NCI-H2081 treated with DMSO at 0.1 percent for 48 hours (cell line): ENCODE measurements around the gene DSCAM.

Experiments used
- DNase-seq: peaks from one replicate; lab custom pipeline; 2025; lab: John Stamatoyannopoulos, UW

The DSCAM gene

DNA sequence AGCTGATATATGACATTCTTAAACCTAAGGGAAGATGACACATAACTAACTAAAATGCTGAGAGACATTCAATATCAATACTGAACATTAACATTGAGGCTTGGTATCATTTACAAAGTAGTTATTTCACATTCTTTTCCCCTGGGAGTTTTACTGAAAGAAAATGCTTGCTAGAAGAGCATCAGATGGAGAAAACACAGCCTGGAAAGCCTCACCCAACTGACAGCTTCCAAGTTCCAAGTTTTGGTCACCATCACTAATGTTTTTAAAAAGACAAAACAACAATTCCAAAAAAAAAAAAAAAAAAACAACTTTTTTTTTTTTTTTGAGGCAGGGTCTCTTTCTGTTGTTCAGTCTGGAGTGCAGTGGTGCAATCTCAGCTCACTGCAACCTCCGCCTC, 80.6 kb downstream of the DSCAM start:
- DNase-seq: no peak

DNA sequence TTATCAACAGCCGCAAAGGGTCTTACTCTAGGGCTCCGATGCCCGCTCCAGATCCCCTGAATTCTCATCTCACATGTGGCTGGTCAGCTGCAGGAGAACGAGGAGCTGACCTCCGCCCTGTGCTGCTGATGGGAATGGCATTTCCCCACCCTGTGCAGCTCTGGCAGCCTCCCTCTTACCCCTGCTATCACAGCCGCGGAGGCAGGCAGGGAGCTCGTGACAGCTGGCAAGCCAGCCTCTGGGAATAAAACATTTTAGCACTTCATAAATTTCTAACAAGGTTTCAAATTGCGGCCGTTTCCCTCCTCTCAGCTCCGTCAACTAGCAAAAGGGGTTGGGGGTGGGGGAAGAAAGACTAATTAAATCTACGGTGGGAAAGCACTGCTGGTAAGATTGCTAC, 81.1 kb downstream of the DSCAM start:
- DNase-seq: no peak

DNA sequence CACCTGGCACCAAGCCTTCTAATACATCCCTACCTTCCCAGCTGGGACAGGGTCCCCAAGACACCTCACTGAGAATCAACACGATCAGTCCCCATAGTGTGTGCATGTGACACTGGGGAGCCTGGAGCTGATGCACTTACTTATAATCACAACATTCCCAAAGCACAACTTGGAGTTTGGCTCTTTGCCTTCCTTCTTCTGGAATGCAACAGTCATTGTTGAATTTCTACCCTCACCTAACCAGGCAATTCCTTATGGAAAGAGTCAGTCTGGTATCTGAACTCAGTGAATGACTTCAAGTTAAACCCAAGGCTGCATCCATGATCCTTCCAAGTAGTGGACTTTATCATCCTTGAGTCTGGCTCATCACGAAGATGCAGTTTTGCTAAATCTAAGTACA, 86.1 kb downstream of the DSCAM start:
- no peak for DNase-seq

DNA sequence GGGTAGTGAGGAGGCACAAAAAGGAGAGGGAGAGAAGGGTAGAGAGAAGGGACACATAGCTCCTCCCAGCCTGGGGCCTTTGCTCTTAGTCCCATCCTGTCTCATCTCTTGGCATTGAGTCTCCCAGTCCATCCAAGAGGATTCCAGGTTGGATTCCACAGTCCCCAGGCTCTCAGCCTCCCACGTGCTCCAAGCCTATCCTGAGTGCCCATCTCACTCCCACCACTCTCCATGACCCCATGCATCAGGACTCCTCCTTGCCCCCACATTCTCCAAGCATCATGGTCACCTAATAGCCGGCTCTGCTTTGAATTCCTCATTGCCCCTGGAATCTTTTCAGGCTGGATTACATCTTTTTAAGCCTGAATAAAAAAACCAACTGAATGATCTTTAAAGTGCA, 87.9 kb downstream of the DSCAM start:
- DNase-seq: no peak

DNA sequence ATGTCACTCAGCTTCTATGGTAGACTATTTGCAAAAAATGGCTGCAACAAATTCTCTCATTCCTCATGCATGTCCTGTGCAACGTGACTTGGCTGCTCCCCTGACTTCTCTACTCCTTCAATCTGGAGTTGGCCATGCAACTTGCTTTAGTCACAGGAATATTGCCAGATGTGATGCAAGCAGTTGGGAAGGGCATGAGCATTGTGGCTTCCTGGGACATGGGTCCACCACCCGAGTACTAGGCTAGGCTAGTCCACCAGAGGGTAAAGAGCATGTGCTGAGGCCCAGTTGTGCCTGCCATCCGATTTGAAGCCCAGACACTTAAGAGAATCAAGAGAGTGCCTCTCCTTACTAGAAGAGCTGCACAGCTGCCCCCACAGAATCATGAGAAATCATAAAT, 89.6 kb downstream of the DSCAM start:
- no peak for DNase-seq

DNA sequence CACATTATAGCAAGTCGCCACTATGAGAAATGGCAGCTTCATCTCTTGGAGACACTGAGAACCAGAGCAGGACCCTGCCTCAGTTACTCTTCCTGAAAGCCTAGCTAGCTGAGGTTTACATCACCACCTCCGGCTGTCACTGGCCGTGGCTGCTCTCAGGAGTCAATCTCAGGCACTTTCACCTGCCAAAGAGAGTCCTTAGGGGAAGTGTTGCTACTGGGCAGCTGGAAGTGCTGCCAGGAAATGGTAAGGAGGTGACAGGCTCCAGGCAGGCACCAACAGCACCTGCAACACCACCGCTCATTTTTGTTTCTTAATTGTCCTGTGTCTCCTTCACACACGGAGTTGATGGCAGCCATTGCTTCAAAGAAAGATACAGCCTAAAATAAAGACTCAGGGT, 92.5 kb downstream of the DSCAM start:
- DNase-seq: no peak

DNA sequence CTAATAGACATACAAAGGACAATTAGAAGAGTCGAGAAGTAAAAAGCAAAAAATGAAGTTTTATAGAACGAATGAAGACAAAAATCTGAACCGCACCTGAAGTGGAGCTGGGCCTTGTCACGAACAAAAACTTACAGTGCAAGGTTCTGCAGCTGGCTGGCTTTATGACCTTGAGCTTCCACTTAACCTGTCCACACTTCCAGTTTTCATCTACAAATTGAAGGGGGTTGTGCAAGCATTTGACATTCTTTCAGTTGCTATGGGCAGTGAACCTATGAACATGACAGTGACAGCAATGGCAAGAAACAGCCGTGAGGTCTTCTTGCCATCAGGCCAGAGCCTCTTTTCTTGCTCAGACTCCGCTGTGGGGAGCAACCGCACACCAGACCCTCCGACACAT, 93.2 kb downstream of the DSCAM start:
- DNase-seq: no peak

DNA sequence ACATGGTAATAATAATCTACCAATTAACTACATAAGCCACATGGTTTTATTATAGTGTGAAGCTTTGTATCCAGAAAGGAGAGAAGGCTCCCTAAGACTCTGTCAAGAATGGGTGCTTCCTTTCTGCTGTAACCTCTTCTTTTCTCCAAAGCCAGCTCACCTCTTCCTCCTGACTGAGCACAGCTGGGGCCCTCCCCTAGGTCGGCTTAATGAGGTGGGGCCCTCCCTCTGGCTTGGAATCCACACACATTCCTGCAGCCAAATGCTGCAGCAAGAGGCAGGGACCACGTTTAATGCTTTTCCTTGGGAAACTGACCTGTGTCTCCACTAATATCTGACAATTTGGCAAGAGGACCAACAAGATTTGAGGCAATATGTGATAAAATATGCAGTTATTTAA, 94.8 kb downstream of the DSCAM start:
- no peak for DNase-seq

DNA sequence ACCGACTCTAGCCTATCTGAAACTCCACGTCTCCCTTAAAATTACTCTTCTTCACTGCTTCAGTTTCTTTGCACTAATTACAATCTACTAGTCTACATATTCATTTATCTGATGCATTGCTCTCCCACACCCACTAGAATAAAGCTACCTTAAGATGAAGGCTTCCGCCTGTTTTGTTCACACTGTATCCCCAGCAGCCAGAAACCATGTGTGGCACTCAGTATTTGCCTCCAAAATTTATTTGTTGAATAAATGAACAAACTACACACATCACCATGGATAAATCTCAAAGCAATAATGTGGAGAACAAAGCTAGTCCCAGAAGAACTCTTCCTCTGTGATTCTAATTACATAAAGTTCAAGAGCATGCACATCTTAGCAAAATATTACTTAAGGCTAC, 95.7 kb downstream of the DSCAM start:
- DNase-seq: no peak

DNA sequence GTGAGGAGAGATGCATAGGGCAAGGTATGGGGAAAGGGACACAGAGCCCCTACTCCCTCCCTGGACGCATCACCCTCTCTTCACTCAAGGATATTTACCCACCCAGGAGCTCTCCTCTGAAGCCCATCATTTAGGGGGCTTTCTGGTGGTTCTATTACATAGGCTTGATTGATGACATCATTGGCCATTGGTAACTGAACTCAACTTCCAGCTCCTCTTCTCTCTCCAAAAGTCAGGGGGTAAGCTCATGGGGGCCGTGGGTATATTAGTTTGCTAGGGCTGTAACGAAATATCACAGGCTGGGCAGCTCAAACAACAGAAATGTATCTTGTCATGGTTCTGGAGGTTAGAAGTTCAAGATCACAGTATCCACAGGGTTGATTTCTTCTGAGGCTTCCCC, 110.8 kb downstream of the DSCAM start:
- DNase-seq: no peak

DNA sequence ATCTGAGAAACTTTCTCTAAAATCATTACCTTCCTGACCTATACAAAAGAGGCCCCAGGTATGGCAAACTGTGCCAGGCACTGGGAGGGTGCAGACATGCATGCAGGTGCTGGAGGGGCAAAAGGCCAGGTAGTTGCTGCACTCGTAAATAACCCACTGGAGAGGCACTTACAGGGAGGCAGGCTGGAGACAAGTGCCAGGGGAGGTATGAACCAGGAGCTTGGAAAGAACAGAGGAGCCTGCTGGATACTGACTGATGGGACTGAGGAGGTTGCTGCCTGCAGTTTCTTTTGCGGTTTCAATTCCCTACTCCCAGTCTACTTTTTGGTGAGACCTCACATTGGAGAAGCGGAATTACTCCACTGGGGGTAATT, 113.9 kb downstream of the DSCAM start:
- DNase-seq: no peak

DNA sequence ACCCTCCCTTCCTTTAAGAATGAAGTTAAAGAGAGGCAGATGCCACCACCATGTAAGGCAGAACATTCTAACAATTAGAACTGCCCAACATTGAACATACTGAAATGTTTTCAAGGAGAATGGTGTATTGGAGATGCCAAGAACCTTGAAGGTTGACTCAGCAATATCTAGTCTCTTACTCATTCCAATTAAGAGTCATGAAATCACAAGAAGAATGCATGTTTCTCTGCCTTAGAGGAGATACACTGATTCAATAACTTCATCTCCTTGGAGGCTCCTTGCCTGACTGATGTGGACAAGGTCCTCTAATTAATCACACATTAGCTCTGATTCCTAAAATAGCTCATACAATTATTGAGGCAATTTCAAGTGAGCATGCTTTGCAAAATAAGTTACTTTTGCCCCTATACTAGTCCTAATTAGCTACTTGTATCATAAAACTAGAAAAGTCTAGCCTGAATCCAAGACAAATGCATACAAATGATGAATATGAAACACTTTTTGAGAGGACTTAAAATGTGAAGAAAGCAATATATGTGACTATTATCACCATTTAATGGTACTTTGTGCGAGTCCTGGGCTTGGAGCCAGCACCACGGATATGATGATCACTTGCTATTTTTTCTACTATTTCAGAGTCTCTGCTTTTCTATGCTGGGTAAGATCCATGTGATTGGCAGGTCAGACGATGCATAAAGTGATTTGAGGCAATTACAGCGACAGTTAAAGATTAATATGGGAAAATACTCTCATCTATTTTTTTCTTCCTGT, 114.5 kb downstream of the DSCAM start:
- no peak for DNase-seq

DNA sequence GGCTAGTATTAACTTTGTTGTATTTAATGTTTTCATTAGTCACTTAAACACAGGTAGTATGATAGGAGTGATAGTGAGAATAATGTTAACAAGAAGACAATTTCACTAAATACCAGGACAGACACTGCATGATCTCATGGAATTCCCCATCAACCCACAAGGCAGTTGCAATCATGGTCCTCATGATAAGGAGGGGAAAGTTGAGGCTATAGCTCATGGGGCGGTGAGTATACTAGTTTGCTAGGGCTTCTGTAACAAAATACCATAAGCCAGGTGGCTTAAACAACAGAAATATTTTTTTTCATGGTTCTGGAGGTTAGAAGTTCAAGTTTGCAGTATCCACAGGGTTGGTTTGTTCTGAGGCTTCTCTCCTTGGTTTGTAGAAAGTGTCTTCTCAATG, 115.8 kb downstream of the DSCAM start:
- DNase-seq: no peak

DNA sequence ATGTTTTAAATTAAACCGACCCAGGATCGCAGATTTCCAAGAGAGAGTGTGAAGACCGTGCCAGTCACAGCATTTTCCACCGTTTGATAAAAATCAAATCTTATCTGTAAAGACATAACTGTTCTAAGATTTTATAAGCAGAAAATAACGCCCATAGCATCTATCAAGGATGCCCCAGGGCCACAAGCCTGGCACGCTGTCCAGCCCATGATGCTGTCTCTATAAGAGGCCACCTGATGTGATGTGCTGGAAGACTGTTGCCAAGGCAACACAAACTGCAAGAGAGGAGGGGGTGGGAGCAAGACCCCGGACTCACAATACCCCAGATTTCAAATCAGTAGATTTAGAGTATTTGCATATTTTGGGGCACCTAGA, 116.5 kb downstream of the DSCAM start:
- no peak for DNase-seq

DNA sequence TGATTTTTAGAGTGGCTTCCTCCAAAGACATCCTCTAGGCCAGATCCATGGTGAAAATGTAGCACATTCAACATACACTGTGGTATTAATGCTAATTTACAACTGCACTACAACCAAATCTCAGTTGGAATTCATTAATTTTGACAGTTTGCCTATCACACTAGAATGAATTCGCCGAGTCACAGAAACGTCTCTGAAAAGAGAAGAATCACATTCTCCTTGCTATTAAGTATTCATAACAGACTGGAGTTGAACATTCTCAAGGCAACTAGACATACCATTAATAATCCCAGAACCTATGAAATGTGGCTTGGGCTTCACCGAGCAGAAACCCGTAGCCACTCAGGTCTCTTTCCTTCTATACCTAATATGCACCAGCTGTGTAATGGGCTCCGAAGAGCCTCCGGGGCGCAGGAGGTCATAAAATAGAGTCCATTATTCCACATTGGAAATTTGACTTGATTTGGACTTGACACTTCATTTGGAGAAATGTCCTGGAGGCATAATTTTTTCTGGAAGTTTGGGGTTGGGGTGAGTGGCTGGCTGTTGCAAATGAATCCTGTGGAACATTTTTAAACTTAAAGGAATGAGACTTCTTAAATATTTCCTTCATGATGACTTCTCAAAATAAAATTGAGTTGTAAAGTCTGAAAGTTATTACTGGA, 117.1 kb downstream of the DSCAM start:
- no peak for DNase-seq

DNA sequence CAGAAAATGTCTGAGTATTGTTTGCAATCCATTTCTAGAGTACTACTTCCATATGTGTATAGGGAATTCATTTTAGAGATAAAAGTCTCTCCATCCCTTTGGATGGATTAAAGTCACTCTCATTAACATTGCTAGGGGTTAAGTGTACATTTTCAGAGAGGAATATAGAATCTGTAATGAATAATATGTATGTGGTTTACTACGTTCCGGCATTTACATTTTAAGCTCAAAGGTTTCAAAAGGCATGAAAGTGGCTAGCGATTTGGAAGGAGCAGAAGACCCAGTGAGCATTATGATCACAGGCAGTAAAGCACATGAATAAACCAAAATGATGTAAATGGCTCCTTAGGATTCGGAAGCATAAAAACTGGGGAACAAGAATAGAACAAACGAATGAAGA, 123.0 kb downstream of the DSCAM start:
- no peak for DNase-seq

DNA sequence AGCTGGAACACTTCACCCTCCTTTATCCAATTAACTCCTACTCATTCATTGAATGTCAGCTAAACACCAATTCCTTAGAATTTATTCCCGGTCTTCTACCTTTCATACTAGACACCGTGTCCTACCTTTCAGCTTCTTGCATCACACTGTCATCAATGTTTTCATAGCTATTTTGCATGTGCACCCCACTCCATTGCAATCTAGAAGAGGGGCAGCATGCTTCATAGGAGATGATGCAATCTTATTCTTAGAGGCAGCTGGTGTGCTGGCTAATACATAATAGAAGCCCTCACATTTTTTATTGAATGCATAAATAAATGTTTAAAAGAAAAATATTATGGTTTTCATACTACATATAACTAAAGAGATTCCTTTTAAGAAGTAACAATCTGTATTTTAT, 123.6 kb downstream of the DSCAM start:
- DNase-seq: no peak

DNA sequence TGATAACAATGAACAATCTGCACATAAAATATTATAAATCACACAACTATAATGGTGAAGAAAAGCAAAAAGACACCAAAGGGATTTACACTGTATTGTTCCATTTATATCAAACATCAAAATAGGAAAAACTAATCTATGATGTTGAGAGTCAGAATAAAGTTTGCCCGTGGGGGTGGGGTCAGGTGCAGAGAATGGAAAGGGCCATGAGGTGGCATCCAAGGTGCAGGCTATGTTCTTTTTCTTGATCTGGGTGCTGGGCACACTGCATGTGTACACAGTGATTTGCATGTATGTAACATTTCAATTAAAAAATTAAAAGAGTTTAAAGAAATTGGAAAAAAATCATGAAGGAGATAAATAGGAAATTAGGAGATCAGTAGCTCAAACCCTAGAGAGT, 127.3 kb downstream of the DSCAM start:
- no peak for DNase-seq

DNA sequence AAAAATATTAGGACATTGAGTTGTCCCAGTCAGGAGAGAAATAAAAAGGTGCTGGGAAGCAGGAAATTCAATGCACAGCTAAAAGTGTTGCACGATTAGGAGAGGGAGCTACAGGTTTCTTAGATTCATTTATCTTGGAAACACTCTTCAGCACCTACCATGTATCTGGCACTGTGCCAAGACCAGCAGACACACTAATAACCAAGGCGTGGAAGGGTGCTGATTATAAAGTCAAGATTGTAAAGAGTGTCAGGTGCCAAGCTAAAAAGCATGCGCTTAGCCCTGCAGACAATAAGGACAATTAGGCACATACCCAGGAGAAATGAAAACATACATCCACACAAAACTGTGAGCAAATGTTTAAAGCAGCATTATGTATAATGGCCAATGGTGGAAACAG, 129.9 kb downstream of the DSCAM start:
- DNase-seq: peak; percentile 30

DNA sequence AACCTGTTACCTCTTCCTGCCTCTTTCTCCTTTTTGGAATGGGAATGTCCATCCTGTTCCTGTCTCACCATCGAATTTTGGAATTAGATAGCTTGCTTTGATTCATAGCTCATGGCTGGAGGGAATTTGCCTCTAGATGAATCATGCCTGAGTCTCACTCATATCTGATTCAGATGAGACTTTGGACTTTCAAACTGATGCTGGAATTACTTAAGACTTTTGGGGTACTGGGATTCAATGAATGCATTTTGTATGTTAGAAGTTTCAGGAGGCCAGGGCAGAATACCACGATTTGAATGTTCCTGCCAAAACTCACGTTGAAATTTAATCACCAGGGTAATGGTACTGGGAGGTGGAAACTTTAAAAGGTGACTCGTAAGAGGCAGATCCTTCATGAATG, 132.4 kb downstream of the DSCAM start:
- no peak for DNase-seq

DNA sequence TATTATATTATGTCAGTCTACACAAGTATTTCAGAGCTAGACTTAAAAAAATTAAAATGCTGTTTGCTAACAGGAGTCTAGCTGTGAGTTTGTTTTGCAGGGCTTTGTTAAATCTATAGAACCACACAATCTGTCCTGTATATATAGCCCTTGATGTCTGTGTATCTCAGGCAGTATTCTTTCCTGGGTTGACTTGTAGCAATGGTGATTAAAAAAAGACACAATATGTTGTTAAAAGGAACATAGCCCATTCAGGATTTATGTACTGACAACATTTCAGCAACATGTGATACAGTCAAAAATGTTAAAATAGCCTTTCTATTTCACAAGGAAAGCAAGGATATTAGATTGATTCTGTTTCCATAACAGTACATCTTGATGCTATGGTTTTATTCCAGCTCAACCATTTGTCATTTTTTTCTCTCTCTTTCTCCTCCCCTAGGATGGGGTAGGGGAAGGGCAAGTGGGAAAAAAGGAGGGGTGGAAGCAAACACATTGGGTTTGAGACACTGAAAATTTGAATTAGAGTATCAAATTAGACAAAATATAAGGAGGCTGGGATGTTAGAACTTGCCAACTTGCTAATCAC, 139.2 kb downstream of the DSCAM start:
- DNase-seq: no peak

DNA sequence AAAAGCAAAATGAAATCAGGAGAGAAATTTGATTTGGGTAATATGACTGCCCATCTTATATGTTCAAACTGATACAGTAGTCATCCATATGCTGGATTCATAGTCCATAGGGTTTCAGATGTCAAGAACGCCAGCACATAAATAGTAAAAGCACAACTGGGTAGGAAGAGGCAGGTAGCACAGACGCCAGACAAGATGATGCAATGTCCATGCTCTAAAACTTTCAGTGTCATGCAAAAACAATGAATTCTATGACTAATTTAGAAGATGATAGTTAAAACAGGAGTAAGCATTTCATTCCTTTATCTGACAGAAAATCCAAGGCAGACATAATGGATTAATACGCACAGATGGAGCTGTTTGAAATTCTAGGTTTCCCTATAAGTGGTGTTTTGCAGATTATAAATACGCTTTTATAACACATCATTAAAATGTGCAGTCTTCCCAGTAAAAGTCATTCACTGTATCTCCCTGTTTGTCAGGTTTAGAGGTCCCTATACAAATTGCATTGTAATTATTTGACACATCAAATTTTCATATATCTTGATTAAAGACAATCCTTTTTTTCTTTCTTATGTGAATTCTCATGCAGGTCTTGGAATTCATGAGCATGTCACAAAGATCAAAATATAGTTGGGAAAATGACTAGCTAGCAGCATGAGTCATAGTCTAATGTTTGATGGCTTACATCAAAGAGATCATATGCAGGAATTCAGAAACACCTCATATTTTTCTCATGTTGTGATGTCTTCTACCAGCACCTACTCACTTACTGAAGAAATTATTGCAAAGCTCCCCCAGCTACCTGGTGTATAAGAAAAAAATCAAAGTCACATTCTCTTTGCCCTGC, 139.9 kb downstream of the DSCAM start:
- DNase-seq: no peak

DNA sequence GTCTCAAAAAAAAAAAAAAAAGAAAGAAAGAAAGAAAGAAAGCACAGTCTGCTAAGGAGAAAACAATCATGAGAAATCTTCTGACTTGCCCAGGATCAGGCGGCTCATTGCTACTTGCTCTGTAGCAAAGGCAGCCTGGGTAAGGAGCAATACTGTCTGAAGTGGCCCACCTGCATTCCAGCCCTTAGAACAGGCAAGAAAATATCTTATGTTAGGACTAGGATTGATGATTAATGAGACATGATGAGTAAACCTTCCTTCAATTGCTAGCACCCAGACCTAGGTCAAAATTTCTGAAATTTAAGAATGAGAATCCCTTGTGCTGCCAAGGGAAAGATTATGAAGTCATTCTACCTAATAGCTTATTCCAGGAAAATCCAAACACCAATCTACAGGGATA, 140.8 kb downstream of the DSCAM start:
- DNase-seq: no peak
